Vagina (tissue), 2 donors: Measurements from ENCODE around the gene USE1. TPM values are rescaled to one million over a fixed set of nuclear protein-coding genes. Genes with fewer than 3 reads are reported as not detected.

Experiments
- DNase-seq, 2 donors: peaks; one replicate each; pipeline ENCODE4 v3.0.0-alpha.2; 2017; ENCODE audit errors: extremely low spot score in 2 of 2
- H3K27ac ChIP-seq: fragments of 200-600 bp; sonication (generic); one replicate; pipeline ENCODE4 v1.5.1; 2019
- H3K27me3 ChIP-seq: fragments of 200-600 bp; sonication (generic); one replicate; pipeline ENCODE4 v1.5.1; 2019
- H3K36me3 ChIP-seq, 2 donors: fragments of 200-600 bp; sonication (generic); one replicate each; pipeline ENCODE4 v1.5.1; 2017 to 2019
- H3K4me1 ChIP-seq: fragments of 200-600 bp; sonication (generic); one replicate; pipeline ENCODE4 v1.5.1; 2019
- H3K4me3 ChIP-seq, 2 donors: fragments of 200-600 bp; sonication (generic); 1 replicate in 1 of 2; 2 replicates in 1 of 2; pipeline ENCODE4 v1.5.1; 2016 to 2019
- H3K9me3 ChIP-seq: fragments of 200-600 bp; sonication (generic); one replicate; pipeline ENCODE4 v1.5.1; 2019
- POLR2A ChIP-seq, 2 donors: fragments of 450-650 bp; IDR thresholded peaks; one replicate each; pipeline ENCODE4 v1.6.1; 2017; ENCODE audit warnings: antibody characterized with exemption in 2 of 2, mild to moderate bottlenecking in 2 of 2, moderate library complexity in 2 of 2
- POLR2AphosphoS5 ChIP-seq, 2 donors: sonication (generic); formaldehyde crosslinking; IDR thresholded peaks; one replicate each; pipeline ENCODE4 v1.9.0; 2017; ENCODE audit warnings: antibody characterized with exemption in 2 of 2, mild to moderate bottlenecking in 2 of 2, low read depth in 1 of 2; ENCODE audit not compliant: insufficient read depth in 1 of 2
- intact Hi-C: fragments of 100-400 bp; cut with DNase I; formaldehyde crosslinking; loops from one replicate; pipeline ENCODE4 v1.15.1; 2023
- total RNA-seq: library from RNA; depleted of rRNA; stranded (reverse); fragments of >200 nt; gene quantifications from one replicate; pipeline ENCODE4 v1.2.3, GENCODE V29; 2016
- TF ChIP-seq, protein P1 (sequence below), 3 experiments: fragments of 450-650 bp in 2 of 3; fragments of 200-600 bp in 1 of 3; sonication (generic) in 1 of 3; IDR thresholded peaks; one replicate each; pipeline ENCODE4 v1.5.1; 2017 to 2019; ENCODE audit warnings: antibody characterized with exemption in 3 of 3, mild to moderate bottlenecking in 2 of 3, moderate library complexity in 2 of 3

The USE1 gene
- total RNA-seq, 1 donor from 2014 or later, result 30.9 TPM

DNA sequence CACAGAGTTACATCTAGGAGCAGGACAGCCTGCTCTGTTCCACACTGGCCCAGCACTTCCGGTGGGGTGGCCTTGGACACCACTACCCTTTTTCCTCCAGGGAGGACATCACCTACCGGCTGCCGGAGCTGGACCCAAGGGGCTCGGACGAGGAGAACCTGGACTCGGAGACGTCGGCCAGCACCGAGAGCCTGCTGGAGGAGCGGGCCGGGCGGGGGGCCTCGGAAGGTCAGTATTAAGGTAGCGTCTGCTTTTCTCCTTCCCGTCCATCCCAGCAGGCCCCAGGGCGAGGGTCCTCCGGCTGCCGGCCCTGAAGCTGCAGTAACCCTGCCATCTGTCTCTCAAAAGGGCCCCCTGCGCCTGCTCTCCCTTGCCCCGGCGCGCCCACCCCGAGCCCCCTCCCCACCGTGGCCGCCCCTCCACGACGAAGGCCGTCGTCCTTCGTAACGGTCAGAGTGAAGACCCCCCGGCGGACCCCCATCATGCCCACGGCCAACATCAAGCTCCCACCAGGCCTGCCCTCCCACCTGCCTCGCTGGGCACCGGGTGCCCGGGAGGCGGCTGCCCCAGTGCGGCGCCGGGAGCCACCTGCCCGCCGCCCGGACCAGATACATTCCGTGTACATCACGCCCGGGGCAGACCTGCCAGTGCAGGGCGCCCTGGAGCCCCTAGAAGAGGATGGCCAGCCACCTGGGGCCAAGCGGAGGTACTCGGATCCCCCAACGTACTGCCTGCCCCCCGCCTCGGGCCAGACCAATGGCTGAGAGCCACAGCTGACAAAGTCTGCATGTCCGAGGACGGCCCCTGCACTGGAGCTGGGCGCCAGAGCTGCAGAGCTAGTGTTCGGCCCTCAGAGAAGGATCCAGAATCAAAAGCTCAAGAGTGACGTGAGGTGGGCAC lies 3.4 kb upstream of the USE1 start:
- Histone ChIP-seq H3K27me3 (no peaks in the 10 kb centered on the region), H3K4me3 (no peak overlapping the region), H3K36me3 (peaks cover 0 to 29% of the 10 kb centered on the region in 2 donors), H3K9me3 (no peaks in the 10 kb centered on the region), H3K27ac (no peak overlapping the region), H3K4me1 (peaks cover 15% of the 10 kb centered on the region)
- TF ChIP-seq POLR2AphosphoS5 (IDR thresholded peaks at IDR 0.05; ENCODE audit: insufficient read depth in 1 of 2, low read depth in 1 of 2) (no peak), POLR2A (IDR thresholded peaks at IDR 0.05) (no peak)
- TF ChIP-seq, protein P1, sequence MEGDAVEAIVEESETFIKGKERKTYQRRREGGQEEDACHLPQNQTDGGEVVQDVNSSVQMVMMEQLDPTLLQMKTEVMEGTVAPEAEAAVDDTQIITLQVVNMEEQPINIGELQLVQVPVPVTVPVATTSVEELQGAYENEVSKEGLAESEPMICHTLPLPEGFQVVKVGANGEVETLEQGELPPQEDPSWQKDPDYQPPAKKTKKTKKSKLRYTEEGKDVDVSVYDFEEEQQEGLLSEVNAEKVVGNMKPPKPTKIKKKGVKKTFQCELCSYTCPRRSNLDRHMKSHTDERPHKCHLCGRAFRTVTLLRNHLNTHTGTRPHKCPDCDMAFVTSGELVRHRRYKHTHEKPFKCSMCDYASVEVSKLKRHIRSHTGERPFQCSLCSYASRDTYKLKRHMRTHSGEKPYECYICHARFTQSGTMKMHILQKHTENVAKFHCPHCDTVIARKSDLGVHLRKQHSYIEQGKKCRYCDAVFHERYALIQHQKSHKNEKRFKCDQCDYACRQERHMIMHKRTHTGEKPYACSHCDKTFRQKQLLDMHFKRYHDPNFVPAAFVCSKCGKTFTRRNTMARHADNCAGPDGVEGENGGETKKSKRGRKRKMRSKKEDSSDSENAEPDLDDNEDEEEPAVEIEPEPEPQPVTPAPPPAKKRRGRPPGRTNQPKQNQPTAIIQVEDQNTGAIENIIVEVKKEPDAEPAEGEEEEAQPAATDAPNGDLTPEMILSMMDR (IDR thresholded peaks at IDR 0.05), result no peak
- intact Hi-C loops, result no loop called here
- no peak for DNase-seq

- DNase-seq, result no peak
- Histone ChIP-seq H3K4me1 (peaks cover 15% of the 10 kb centered on the region), H3K9me3 (no peaks in the 10 kb centered on the region), H3K27me3 (no peaks in the 10 kb centered on the region), H3K27ac (no peak overlapping the region), H3K4me3 (no peak overlapping the region), H3K36me3 (peaks cover 0 to 40% of the 10 kb centered on the region in 2 donors)
- TF ChIP-seq POLR2AphosphoS5 (IDR thresholded peaks at IDR 0.05; ENCODE audit: insufficient read depth in 1 of 2, low read depth in 1 of 2), result no peak
- TF ChIP-seq, protein P1 (IDR thresholded peaks at IDR 0.05), result no peak
- TF ChIP-seq POLR2A (IDR thresholded peaks at IDR 0.05), result no peak
- intact Hi-C loops, result no loop called here
These were observed 1.8 kb upstream of the USE1 start for GRCh38 chr19:17213334-17213733.

GRCh38 chr19:17214508-17215126 lies 540 bp upstream of the USE1 start:
- Histone ChIP-seq H3K36me3 (peaks cover 0 to 28% of the 10 kb centered on the region in 2 donors), H3K27me3 (no peaks in the 10 kb centered on the region), H3K9me3 (no peaks in the 10 kb centered on the region), H3K4me1 (peaks cover 15% of the 10 kb centered on the region), H3K27ac (peak overlapping the region; percentile 92), H3K4me3 (peak overlapping the region; percentile 74 to 82)
- intact Hi-C loops, result no loop called here
- no peak for DNase-seq
- no peak for TF ChIP-seq POLR2A (IDR thresholded peaks at IDR 0.05)
- TF ChIP-seq POLR2AphosphoS5 (IDR thresholded peaks at IDR 0.05; ENCODE audit: insufficient read depth in 1 of 2, low read depth in 1 of 2), result no peak
- TF ChIP-seq, protein P1 (IDR thresholded peaks at IDR 0.05), result no peak

- no peak for TF ChIP-seq POLR2A (IDR thresholded peaks at IDR 0.05)
- intact Hi-C loops, result no loop called here
- Histone ChIP-seq H3K27ac (peak overlapping the region; percentile 92), H3K4me3 (peak overlapping the region; percentile 74 to 82), H3K4me1 (peaks cover 25% of the 10 kb centered on the region), H3K36me3 (peaks cover 0 to 22% of the 10 kb centered on the region in 2 donors), H3K27me3 (no peaks in the 10 kb centered on the region), H3K9me3 (no peaks in the 10 kb centered on the region)
- no peak for DNase-seq
These were observed 1.0 kb downstream of the USE1 start for GRCh38 chr19:17216058-17216670.

DNA sequence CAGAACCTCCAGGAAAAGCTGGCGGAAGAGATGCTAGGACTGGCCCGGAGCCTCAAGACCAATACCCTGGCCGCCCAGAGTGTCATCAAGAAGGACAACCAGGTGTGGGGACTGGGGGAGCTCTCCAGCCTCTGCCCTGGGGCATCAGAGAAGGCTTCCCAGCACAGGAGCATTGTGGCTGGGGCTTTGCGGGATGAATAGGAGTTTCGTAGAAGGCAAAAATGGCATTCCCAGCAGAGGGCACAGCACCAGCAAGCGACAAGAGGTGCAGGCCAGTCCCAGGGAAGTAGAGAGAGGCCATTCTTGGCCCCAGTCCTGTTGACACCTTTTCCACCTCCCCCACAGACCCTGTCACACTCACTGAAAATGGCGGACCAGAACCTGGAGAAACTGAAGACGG lies 4.1 kb downstream of the USE1 start:
- H3K4me1 ChIP-seq, result peaks cover 25% of the 10 kb centered on the region
- intact Hi-C loops, result no loop called here
- H3K36me3 ChIP-seq, result peaks cover 0 to 13% of the 10 kb centered on the region in 2 donors
- H3K27me3 ChIP-seq, result no peaks in the 10 kb centered on the region
- no peaks in the 10 kb centered on the region for H3K9me3 ChIP-seq
- H3K27ac ChIP-seq, result no peak overlapping the region
- TF ChIP-seq POLR2AphosphoS5 (IDR thresholded peaks at IDR 0.05; ENCODE audit: insufficient read depth in 1 of 2, low read depth in 1 of 2), result no peak
- TF ChIP-seq, protein P1 (IDR thresholded peaks at IDR 0.05), result no peak
- TF ChIP-seq POLR2A (IDR thresholded peaks at IDR 0.05), result no peak
- no peak overlapping the region for H3K4me3 ChIP-seq
- no peak for DNase-seq
